ENCODE data around the gene CSRNP2. TPM values are rescaled to one million over a fixed set of nuclear protein-coding genes. Genes with fewer than 3 reads are reported as not detected.
"Not testable (repeated sequence)": the region's sequence is repeated elsewhere in the genome, so short reads cannot be mapped to it uniquely, and the experiment has no call there.

Gene CSRNP2
- total RNA-seq, 2 donors from 2014 or later = 23.6 to 29.4 TPM

DNA sequence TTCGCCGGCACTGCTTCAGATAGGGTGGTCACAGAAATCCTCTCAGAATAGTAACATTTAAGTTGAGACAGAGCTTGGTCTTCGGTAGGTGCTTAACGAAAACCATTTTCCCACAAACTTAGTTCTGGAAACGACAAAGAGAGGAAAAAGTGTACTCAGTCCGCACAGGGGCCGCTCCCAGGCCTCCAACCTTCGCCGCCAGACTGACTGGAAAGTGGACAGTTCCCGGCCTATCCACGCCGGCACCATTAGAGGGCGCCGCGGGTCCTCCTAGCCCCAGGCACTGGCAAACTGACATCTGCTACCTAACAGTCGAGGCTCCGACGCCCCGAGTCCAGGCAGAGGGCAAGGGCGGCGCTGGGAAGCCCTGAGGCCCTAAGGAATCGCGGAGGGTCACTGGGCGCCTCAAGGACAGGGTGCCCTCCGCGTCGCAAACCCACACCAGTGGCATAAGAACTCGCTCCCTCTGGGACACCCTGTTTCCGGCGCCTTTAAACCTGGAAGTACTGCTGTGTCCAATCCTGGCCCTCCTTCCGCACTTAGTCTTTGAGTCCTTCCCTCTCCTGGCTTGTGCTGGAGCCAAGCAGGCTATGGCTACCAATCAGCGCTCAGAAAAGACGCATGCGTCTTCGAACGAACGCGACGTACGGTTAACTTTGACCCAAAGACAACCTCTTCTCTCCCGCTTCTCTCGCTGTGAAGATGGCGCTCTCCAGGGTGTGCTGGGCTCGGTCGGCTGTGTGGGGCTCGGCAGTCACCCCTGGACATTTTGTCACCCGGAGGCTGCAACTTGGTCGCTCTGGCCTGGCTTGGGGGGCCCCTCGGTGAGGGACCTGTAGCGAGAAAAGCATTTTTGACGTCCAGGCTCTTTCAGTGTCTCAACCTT lies 35.5 kb downstream of the CSRNP2 start, which contains the start of gene LETMD1:
TSS of gene LETMD1 (plus strand) at position 673 of the 886 bp plus-strand sequence. CDS start at position 703, 30 bp downstream.
- DNase-seq (ENCODE audit: low spot score) = peak; percentile 96
- intact Hi-C loops (cut with DNase I) = no loop called here

DNA sequence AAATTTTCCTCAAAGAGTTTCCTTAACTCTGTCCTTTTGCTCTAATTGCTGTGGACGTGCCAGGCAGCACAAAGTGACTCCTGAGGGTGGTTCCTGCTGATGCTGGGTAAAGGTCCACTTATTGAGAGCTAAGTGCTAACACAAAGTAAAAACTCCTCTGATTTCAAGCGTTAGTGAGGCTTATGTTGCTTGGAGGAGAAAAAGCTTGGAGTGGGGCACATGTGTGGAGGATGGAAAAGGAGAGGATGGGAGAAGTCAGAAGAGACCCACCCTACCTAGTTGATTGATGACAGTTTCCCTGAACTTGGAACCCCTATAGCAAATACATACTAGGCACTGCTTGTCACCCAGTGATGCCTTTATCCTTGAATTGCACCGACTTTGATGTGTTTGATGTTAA lies 47.1 kb downstream of the CSRNP2 start:
- intact Hi-C loops (cut with DNase I) = no loop called here
- DNase-seq (ENCODE audit: low spot score) = no peak

GRCh38 chr12:51033457-51034089 lies 49.8 kb downstream of the CSRNP2 start:
- DNase-seq (ENCODE audit: low spot score) = no peak
- intact Hi-C loops (cut with DNase I) = no loop called here

DNA sequence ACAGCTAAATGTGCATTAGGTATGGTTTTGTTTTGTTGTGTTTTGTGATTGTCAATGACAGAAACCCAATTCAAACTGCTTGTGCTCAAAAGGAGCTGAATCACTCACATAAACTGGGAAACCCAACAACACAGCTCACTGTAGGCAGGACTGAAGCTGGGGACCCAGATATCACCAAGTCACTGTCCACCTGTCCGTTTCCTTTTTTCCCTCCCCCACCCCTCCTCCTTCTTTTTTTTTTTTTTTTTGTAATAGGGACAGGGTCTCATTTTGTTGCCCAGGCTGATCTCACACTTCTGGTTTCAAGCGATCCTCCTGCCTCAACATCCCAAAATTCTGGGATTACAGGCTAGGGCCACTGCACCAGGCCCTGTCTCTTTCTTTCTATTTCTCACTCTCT lies 50.3 kb downstream of the CSRNP2 start:
- intact Hi-C loops (cut with DNase I) = no loop called here

GRCh38 chr12:51028813-51029150 lies 54.6 kb downstream of the CSRNP2 start:
- no peak for DNase-seq (ENCODE audit: low spot score)
- intact Hi-C loops (cut with DNase I) = no loop called here

More for the DNA sequence above, 50.3 kb downstream of the CSRNP2 start:
- DNase-seq (ENCODE audit: low spot score) = no peak

- intact Hi-C loops (cut with DNase I) = no loop called here
- no peak for DNase-seq (ENCODE audit: low spot score)
Observed at GRCh38 chr12:51028126-51028812, 55.1 kb downstream of the CSRNP2 start.

DNA sequence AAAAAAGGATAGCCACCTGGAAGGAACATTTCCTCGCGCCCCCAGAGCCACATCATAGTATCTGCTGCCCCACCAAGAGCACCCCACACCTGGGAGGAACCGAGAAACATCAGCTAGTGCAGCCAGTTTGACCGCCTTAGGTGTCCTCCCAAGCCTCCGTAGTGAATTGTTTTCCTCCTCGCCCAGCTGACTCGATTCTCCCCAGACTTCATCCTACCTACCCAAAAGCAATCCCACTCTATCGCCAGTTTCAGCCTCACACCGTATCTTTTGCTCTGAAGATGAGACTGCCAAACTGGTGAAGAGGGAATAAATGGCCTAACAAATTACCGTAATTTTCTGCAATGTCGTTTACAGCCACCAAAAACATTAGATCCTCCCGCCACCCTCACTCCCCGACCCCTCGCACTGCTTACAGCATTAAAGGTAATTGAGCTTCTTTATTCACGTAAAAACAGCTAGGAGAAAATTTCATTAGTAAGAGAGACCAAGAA lies 56.0 kb downstream of the CSRNP2 start:
- intact Hi-C loops (cut with DNase I) = no loop called here
- no peak for DNase-seq (ENCODE audit: low spot score)

DNA sequence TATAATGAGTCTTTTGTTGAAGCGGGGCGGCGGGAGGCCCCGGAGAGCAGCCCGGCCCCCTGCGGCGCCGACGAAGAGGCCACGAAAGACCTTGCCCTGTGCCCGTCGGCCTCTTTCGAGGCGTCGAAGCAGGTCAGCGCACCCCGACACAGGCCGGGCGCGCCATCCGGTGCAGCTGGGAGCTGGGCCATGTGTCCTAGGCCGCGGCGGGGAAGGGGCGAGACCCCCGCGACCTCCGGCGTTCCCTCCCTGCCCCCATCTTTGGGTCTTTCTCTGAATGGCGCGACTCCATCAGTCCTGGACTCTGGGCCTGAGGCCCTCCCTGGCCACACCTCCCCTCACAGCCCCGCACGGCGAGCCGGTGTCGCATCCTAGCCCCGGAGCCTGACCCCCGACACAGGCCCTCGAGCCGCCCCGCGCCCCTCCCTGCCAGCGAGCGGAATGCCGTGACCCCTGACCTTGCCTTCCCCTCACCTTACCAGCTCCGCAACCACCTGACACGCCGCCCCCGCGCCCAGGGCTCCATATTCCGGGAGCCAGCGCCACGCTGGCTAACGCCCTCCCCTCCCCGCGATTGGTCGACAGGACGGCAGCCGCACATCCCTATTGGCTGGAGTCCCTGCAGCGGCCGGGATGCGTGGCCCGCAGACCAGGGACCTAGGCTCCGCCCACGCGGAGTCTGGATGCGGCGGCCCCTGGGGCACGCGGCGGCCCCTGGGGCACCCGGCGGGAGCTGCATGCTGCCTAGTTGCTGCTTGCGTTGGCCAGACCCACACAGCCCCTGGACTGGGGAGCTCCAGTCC lies 57.4 kb downstream of the CSRNP2 start, which contains the start of gene SLC11A2:
TSS of gene SLC11A2 (minus strand) at position 549 of the 803 bp plus-strand sequence. CDS start 15,656 bp downstream, outside the sequence.
- intact Hi-C loops (cut with DNase I) = no loop called here
- peak; percentile 98 for DNase-seq (ENCODE audit: low spot score)

DNA sequence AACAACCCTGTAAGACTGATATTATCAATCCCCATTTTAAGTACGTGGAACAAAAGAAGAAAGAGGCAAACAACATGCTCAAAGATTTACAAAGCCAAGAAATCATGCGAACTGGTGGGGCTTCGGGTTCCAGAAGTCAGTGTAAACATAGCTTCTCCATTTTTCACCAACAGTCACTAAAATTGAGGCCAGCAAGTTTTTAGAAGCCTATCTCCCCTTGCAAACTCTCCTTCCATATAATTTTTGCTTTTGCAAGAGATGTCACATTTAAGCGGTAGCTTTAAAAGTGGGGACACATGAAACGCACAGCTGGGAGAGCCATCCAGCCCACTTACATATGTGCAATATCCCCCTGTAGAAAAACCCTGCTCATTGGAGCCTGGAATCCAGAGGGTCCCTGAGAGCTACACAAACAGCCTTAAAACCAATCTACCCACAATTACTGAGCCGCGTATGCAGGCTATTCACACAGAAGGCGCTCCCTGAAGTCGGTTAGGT lies 58.0 kb downstream of the CSRNP2 start:
- intact Hi-C loops (cut with DNase I) = no loop called here

DNA sequence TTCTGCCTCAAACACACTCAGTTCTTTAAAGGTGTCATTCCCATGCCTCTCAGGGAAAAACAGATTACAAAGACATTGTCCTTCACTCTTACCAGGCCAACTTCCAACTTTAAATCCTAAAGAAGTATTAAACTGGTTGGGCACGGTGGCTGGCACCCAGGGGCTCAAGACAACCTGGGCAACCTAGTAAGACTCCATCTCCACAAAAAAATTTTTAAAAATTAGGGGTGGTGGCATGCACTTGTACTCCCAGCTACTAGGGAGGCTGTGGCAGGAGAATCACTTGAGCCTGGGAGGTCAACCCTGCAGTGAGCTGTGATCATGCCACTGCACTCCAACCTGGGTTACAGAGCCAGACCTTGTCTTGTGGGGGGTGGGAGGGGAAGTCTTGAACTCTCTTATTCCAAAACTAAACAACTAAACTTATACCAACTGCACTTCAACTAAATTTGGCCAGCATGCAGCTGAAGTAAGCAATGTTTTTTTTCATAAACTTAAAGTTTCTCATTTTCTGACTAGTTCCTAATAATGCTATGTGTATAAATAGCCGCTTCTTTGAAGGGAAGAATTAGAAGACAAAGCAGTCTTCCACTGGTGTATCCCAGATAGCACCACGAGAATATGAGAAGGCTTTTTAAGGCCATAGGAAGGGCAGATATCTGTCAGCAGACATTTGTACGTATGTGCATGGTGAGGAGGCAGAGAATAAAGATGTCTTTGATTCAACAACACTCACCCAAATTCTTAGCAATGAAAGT lies 59.6 kb downstream of the CSRNP2 start:
- intact Hi-C loops (cut with DNase I) = no loop called here
- DNase-seq (ENCODE audit: low spot score) = no peak

More for the DNA sequence above, 58.0 kb downstream of the CSRNP2 start:
- DNase-seq (ENCODE audit: low spot score) = no peak

DNA sequence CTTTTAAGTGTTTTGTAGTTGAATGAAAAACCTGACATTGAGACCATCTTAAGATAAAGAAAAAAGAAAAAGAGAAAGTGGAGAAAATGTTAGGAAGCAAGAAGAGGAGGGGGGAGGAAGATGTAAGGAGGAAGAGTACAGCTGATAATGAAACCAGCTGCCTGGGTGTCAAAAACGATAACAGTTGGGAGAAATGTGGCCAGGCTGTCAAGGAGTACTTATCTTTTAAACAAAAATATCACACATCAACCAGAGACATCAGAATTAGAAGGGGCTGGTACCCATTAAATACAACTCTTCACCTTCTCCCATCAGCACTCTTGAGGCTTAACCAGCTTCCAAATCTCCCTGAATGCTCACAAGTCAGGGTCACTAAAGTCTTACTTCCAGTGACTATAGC lies 61.7 kb downstream of the CSRNP2 start:
- no peak for DNase-seq (ENCODE audit: low spot score)
- intact Hi-C loops (cut with DNase I) = no loop called here

- intact Hi-C loops (cut with DNase I) = no loop called here
- no peak for DNase-seq (ENCODE audit: low spot score)
Observed at GRCh38 chr12:51020448-51021182, 62.8 kb downstream of the CSRNP2 start.

DNA sequence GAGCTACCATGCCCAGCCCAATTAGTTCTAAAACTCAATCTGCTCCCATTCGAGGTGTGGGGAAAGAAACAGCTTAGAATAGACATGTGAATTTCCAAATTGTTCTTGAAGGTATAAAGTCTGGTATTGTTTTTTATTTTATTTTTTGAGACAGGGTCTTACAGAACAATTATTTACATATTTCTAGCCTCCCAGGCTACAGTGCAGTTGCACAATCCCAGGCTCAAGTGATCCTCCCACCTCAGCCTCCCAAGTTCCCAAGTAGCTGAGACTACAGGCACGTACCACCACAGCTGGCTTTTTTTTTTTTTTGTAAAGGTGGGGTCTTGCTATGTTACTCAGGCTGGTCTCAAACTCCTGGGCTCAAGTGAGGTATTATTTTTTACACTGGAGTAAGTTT lies 63.5 kb downstream of the CSRNP2 start:
- no peak for DNase-seq (ENCODE audit: low spot score)
- intact Hi-C loops (cut with DNase I) = no loop called here

GRCh38 chr12:51018956-51019355 lies 64.4 kb downstream of the CSRNP2 start:
- DNase-seq (ENCODE audit: low spot score) = no peak
- intact Hi-C loops (cut with DNase I) = no loop called here

DNA sequence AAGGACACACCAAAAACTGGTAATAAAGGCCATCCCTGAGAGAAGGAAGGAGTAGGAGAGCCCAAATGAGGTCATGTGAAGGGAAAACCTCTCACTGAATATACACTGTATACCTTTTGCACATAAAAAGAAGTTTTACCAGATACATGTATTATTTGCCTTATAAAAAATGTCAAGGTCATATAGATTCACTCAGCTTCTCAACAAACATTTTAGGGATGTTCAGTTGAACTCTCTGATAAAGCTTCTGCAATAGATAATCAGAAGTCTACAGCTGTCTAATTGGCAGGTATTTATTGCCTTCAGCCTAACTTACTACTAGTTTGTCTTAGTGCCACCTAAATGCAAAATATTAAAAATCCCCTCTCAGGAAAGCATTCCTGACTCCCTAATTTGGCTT lies 65.9 kb downstream of the CSRNP2 start:
- DNase-seq (ENCODE audit: low spot score) = no peak
- intact Hi-C loops (cut with DNase I) = no loop called here

DNA sequence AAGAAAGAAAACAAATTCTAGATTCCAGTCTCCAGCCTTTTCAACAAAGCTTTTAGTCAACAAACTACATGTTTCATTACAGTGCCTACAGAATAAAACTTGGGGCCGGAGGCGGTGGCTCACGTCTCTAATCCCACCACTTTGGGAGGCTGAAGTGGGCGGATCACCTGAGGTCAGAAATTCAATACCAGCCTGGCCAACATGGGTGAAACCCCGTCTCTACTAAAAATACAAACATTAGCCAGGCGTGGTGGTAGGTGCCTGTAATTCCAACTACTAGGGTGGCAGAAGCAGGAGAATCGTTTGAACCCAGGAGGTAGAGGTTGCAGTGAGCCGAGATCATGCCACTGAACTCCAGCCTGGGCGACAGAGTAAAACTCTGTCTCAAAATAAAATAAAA lies 68.9 kb downstream of the CSRNP2 start:
- intact Hi-C loops (cut with DNase I) = not testable (repeated sequence)

DNA sequence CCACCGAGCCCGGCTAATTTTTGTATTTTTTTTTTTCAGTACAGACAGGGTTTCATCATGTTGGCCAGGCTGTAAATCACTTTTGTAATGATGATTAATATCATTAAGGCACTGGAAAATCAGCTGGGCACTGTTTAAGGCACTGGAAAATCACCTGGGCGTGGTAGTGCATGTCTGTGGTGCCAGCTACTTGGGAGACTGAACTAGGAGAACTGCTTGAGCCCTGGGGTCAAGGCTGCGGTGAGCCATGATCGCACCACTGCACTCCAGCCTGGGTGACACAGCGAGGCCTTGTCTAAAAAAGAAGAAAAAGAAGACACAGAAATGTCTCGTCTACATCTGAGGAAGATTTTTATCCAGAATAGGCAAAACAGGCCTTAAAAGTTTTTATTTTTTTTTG lies 70.0 kb downstream of the CSRNP2 start:
- intact Hi-C loops (cut with DNase I) = no loop called here
- no peak for DNase-seq (ENCODE audit: low spot score)

More for the DNA sequence above, 68.9 kb downstream of the CSRNP2 start:
- DNase-seq (ENCODE audit: low spot score) = not testable (repeated sequence)

Measured in posterior vena cava (tissue), 2 donors.